CD4-positive, alpha-beta T cell treated with Interleukin-12 subunit alpha and Interleukin-12 subunit beta, for 1 hour (primary cell): ENCODE data around the gene SSR2.
"Not testable (repeated sequence)": the region's sequence is repeated elsewhere in the genome, so short reads cannot be mapped to it uniquely, and the experiment has no call there.

ENCODE experiments used
- DNase-seq: peaks from one replicate; pipeline ENCODE4 v3.0.0-alpha.2; 2020

SSR2 gene

GRCh38 chr1:156045076-156045475 lies 24.3 kb upstream of the SSR2 start:
- peak; percentile 6 for DNase-seq

- no peak for DNase-seq
Measured at GRCh38 chr1:156042828-156043227, 22.1 kb upstream of the SSR2 start.

GRCh38 chr1:156034991-156035390 lies 14.2 kb upstream of the SSR2 start:
- not testable (repeated sequence) for DNase-seq

GRCh38 chr1:156033011-156033410 lies 12.3 kb upstream of the SSR2 start:
- no peak for DNase-seq

GRCh38 chr1:156026588-156026987 lies 5.8 kb upstream of the SSR2 start:
- DNase-seq, result no peak

GRCh38 chr1:156025876-156026275 lies 5.1 kb upstream of the SSR2 start:
- DNase-seq, result peak; percentile 40

GRCh38 chr1:156024801-156025200 lies 4.0 kb upstream of the SSR2 start:
- no peak for DNase-seq

- no peak for DNase-seq
Measured at GRCh38 chr1:156021954-156022353, 1.2 kb upstream of the SSR2 start.

- no peak for DNase-seq
Measured at GRCh38 chr1:156021093-156021428, 310 bp upstream of the SSR2 start.

GRCh38 chr1:156019946-156020292 lies 832 bp downstream of the SSR2 start:
- no peak for DNase-seq

- DNase-seq, result no peak
Measured at GRCh38 chr1:156014829-156015228, 5.9 kb downstream of the SSR2 start.

- DNase-seq, result no peak
Measured at GRCh38 chr1:156012051-156012817, 8.5 kb downstream of the SSR2 start.

GRCh38 chr1:156009404-156009803 lies 11.3 kb downstream of the SSR2 start:
- no peak for DNase-seq

- no peak for DNase-seq
Measured at GRCh38 chr1:156006666-156007376, 13.9 kb downstream of the SSR2 start.

- DNase-seq, result peak; percentile 60
Measured at GRCh38 chr1:156004843-156005584, 15.7 kb downstream of the SSR2 start.

GRCh38 chr1:156003923-156004188 lies 16.9 kb downstream of the SSR2 start:
- DNase-seq, result no peak

GRCh38 chr1:156002188-156002911 lies 18.4 kb downstream of the SSR2 start:
- no peak for DNase-seq

- DNase-seq, result no peak
Measured at GRCh38 chr1:156001662-156002171, 19.0 kb downstream of the SSR2 start.

- no peak for DNase-seq
Measured at GRCh38 chr1:156001021-156001661, 19.6 kb downstream of the SSR2 start.

- DNase-seq, result no peak
Measured at GRCh38 chr1:155999964-156000363, 20.8 kb downstream of the SSR2 start.

- DNase-seq, result no peak
Measured at GRCh38 chr1:155996166-155996565, 24.6 kb downstream of the SSR2 start.

- no peak for DNase-seq
Measured at GRCh38 chr1:155993595-155993994, 27.2 kb downstream of the SSR2 start.
